NT2/D1 (cell line): Measurements from ENCODE around the gene LIPC.

Source experiments
- YY1 ChIP-seq: IDR thresholded peaks from 2 replicates; pipeline ENCODE4 v1.6.1; 2011; ENCODE audit not compliant: insufficient read length, insufficient read depth
- ZNF274 ChIP-seq: IDR thresholded peaks from 2 replicates; pipeline ENCODE4 v1.6.1; 2011; ENCODE audit warnings: mild to moderate bottlenecking, low read depth, low read length

DNA sequence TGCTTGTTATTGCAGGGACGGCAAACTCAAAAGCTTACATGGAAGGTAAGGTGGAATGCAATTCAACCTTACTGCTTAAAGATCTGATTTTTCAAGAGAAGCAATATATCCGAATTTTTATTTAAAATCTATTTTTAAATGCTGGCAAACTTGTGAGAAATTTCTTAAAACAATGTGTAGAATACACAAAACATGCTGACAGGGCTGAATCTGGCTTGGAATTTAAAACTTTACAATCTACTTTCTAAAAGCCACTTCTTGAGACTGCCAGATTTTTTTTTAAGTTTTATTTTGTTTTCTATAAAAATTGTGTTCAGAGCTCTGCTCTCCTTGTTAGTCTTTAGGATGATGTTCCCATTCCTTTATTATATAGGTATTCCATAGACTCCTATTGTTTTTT is 171.0 kb downstream of the LIPC start:
- TF ChIP-seq ZNF274 = no peak
- TF ChIP-seq YY1 = no peak
